Sigmoid colon (tissue), 4 donors: ENCODE data around the gene VWA3B.

Source experiments
- CTCF ChIP-seq, 4 experiments: fragments of 450-650 bp in 3 of 4; fragments of 200-600 bp in 1 of 4; IDR thresholded peaks; one replicate each; pipeline ENCODE4 v1.5.1; 2016 to 2019; ENCODE audit warnings: antibody characterized with exemption in 4 of 4, mild to moderate bottlenecking in 3 of 4, moderate library complexity in 2 of 4
- EP300 ChIP-seq, 4 donors: sonication (generic); formaldehyde crosslinking; IDR thresholded peaks; one replicate each; pipeline ENCODE4 v1.6.1; 2017; ENCODE audit warnings: antibody characterized with exemption in 4 of 4

GRCh38 chr2:98164256-98164655 lies 77.3 kb downstream of the VWA3B start:
- TF ChIP-seq CTCF (IDR thresholded peaks at IDR 0.05) = no peak
- TF ChIP-seq EP300 (IDR thresholded peaks at IDR 0.05) = no peak
